Mammary epithelial cell (primary cell): ENCODE results near the gene RTN1.

Experiments
- CTCF ChIP-seq, 2 donors: IDR thresholded peaks in 1 of 2; conservative IDR thresholded peaks in 1 of 2; 2 replicates each; pipeline ENCODE4 v1.5.1; 2011 to 2012; ENCODE audit warnings: inconsistent platforms in 2 of 2, low read length in 2 of 2, mild to moderate bottlenecking in 2 of 2, control low read depth in 1 of 2, low read depth in 1 of 2; ENCODE audit not compliant: insufficient read depth in 1 of 2; ENCODE audit errors: extremely low read depth in 1 of 2
- EZH2 ChIP-seq: IDR thresholded peaks from 2 replicates; pipeline ENCODE4 v1.6.1; 2012; ENCODE audit warnings: low read length, inconsistent platforms, borderline replicate concordance

- no peak for TF ChIP-seq CTCF (conservative IDR thresholded peaks at IDR 0.05 in 1 of 2, IDR thresholded peaks at IDR 0.05 in 1 of 2; ENCODE audit: extremely low read depth in 1 of 2, insufficient read depth in 1 of 2, low read depth in 1 of 2, low read length in 2 of 2)
- no peak for TF ChIP-seq EZH2
Observed at GRCh38 chr14:59829469-59830337, 40.9 kb downstream of the RTN1 start.
